ENCODE measurements around the gene DNM1L.
A peak's percentile ranks its signal among the peaks of the same experiment; 100 is the strongest.
"Not testable (repeated sequence)": the region's sequence is repeated elsewhere in the genome, so short reads cannot be mapped to it uniquely, and the experiment has no call there.

DNM1L gene

DNA sequence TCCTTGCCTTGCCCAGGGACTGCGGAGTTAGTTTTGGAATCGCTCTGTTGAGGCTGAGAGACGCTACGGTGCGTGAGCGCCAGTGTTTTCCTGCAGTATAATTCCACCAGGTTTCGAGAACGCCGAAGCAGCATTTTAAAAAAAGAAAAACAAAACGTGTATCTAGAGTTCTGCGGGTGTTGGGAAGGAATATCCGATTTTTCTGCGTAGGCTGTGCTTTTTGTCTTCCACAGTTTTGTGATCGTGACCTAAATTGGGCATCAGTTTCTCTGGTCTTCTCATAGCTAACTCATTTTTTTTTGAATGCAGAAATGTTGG is 778 bp downstream of the DNM1L start:
- FAIRE-seq (no peak), DNase-seq (ENCODE audit: insufficient read length, low spot score) (no peak)
- no peak for TF ChIP-seq POLR2A (IDR thresholded peaks at IDR 0.05; ENCODE audit: low read depth, low read length)

DNA sequence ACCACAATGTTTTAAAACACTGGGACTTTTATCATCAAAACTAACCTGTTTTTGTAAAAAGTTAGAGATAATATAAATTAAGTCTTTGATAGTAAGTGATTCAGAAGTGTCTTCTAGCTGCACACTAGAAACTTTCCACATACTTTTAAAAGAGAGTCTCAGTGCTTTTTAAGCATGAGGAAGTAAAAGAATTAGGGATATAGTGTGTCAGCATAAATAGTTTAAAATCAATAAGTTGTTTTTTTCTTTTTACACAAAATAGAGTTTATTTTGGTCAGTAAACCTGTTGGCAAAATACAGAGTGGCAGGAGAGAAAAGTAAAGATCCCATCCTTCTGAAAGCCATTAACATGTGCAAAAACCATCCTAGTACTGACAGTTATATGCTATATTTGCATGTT is 1.7 kb downstream of the DNM1L start:
- DNase-seq (ENCODE audit: insufficient read length, low spot score) (no peak), FAIRE-seq (no peak)
- no peak for TF ChIP-seq POLR2A (IDR thresholded peaks at IDR 0.05; ENCODE audit: low read depth, low read length)

DNA sequence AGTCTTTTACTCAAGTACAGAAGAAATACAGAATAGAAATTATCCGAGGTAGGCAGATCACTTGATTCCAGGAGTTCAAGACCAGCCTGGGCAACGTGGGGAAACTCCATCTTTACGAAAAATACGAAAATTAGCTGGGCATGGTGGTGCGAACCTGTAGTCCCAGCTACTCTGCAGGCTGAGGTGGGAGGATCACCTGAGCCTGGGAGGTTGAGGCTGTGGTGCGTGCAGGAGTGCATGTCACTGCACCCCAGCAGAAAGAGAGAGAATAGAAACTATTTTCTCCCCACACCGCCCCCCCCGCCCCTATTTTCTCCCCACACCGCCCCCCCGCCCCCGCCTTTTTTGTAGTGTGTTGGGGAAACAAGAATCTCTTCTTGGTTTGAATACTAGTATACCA is 2.2 kb downstream of the DNM1L start:
- no peak for TF ChIP-seq POLR2A (IDR thresholded peaks at IDR 0.05; ENCODE audit: low read depth, low read length)
- FAIRE-seq = no peak

DNA sequence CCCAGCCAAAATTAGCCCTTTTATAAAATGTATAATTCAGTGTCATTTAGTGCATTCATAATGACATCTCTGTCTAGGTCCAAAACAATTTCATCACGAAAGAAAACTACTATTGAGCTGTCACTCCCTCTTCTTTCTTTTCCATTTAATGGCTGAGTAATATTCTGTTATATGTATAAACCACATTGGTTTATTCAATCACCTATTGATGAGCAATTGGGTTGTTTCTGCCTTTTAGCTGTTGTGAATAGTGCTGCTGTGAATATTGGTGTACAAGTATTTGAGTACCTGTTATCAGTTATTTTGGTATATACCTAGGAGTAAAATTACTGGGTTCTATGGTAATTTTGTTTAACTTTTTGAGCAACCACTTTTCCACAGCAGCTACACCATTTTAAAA is 7.2 kb downstream of the DNM1L start:
- no peak for FAIRE-seq
- TF ChIP-seq POLR2A (IDR thresholded peaks at IDR 0.05; ENCODE audit: low read depth, low read length) = no peak

More for the DNA sequence above, 2.2 kb downstream of the DNM1L start:
- DNase-seq (ENCODE audit: insufficient read length, low spot score) = no peak

DNA sequence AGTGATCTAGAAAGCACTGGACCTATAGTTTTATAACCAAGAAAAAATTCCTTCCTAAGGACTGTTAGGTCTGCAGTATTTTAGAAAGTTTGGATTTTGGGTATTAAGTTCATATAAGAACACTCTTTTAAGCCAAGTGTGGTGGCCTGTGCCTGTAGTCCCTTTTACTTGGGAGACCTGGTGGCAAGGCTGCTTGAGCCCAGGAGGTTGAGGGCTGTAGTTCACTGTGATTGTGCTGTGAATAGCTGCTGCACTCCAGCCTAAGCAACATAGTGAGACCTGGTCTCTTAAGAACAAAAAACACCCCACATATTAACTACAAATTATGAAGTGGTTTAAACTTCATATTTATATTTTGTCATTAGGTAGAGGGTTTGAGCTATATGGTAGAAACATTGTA is 9.7 kb downstream of the DNM1L start:
- TF ChIP-seq POLR2A (IDR thresholded peaks at IDR 0.05; ENCODE audit: low read depth, low read length) = no peak
- no peak for DNase-seq (ENCODE audit: insufficient read length, low spot score)
- FAIRE-seq = no peak

More for the DNA sequence above, 7.2 kb downstream of the DNM1L start:
- no peak for DNase-seq (ENCODE audit: insufficient read length, low spot score)

DNA sequence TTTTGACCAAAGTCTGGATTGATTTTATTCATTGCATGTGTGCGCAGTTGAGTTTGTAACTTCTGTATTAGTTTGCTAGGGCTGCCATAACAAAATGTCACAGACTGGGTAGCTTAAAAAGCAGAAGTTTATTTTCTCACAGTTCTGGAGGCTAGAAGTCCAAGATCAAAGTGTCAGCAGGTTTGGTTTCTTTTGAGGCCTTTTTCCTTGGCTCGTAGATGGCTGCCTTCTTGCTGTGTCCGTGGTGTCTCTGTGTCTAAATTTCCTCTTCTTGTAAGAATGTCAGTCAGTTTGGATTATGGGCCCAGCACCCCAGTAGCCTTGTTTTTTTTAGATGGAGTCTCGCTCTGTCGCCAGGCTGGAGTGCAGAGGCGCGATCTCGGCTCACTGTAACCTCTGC is 11.8 kb downstream of the DNM1L start:
- DNase-seq (ENCODE audit: insufficient read length, low spot score) (no peak), FAIRE-seq (no peak)
- TF ChIP-seq POLR2A (IDR thresholded peaks at IDR 0.05; ENCODE audit: low read depth, low read length) = no peak

DNA sequence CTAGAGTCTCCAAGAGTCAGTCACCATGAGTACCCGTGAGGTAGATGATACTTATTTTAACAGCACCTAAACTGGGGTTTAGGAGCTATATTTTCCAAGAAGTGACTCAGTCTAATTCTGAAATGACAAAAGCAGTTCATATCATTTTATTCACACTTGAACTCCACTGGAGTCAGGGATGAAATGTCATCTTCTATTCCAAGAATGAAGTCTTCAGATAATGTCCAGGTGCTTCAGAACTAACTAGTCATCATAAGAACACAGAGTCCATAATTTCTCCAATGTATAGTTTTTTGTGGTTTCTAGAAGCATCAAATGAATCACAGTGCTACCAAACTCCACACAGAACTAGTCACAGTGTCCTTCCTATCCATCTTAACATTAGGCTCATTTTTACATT is 13.3 kb downstream of the DNM1L start:
- FAIRE-seq = no peak
- no peak for TF ChIP-seq POLR2A (IDR thresholded peaks at IDR 0.05; ENCODE audit: low read depth, low read length)

DNA sequence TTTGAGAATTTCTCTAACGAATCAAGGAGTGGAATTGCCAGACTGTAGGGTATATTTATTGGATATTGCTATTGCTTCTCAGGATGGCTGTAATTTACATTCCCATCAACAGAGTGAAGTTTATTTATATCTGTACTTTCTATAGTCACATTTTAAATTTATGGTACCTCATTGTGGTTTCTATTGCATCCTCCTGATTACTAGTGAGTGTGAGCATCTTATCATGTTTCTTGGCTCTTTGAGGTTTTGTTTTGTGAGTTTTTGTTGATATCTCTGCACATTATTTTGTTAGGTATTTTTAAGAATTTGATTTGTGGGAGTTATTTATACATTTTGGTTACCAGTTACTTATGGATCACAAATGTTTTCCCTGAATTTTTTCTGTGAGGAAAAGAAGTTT is 13.9 kb downstream of the DNM1L start:
- no peak for TF ChIP-seq POLR2A (IDR thresholded peaks at IDR 0.05; ENCODE audit: low read depth, low read length)
- peak; percentile 50 for FAIRE-seq
- DNase-seq (ENCODE audit: insufficient read length, low spot score) = no peak

More for the DNA sequence above, 13.3 kb downstream of the DNM1L start:
- no peak for DNase-seq (ENCODE audit: insufficient read length, low spot score)

DNA sequence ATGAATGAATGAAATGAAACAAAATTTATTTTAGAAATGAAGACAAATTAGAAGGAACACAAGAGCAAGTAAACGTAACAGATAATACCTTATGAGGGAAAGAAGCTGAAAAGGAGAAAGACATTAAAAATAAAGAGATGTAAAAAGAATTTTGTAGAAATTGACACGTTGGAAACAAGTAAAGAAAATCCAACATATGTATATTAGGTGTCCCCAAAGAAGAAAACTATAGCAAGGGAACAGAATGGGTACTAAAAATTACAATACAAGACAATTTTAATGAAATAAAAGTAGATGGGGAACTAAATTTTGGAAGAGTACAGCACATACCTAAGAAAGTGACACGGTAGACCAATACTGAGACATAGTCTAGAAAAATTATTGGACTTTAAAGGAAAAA is 16.7 kb downstream of the DNM1L start:
- FAIRE-seq = no peak
- no peak for DNase-seq (ENCODE audit: insufficient read length, low spot score)
- TF ChIP-seq POLR2A (IDR thresholded peaks at IDR 0.05; ENCODE audit: low read depth, low read length) = no peak

DNA sequence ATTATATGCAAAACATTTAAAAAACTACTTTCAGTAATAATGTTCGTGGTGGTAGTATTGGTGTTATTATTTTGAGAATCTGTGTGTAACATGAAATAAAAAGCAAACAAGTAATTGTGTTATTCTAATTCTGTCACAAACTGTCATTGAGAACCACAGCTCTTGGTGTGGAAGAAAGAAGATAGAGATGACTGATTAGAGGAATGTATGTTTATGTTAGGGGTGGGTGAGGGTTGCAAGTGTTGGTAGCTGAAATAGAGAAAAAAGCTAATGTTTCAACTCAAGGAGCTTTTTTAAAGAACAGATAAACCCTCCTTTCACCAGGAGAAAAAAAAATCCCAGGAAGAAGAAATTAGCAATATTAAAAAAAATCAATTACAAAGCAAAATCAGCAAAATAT is 18.3 kb downstream of the DNM1L start:
- no peak for TF ChIP-seq POLR2A (IDR thresholded peaks at IDR 0.05; ENCODE audit: low read depth, low read length)
- DNase-seq (ENCODE audit: insufficient read length, low spot score) = no peak
- FAIRE-seq = no peak

DNA sequence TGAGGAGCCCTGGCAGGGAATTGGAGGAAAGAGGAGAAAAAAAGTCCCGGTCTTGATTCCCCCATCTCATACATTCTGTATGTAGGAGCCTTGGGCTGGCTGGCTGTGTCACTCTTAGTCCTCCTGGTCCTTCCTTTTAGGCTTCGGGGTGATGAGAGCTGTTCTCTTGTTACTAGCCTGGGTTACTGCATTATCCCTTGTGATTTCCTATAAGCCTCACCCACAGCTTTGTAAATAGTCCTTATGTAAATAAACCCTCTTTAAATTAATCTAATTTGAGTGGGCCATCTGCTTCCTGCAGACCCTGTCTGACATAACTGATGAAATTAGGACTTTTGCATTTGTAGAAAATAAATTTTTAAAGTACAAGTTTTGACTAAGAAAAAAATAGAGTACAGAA is 19.2 kb downstream of the DNM1L start:
- no peak for FAIRE-seq
- TF ChIP-seq POLR2A (IDR thresholded peaks at IDR 0.05; ENCODE audit: low read depth, low read length) = no peak
- DNase-seq (ENCODE audit: insufficient read length, low spot score) = no peak

DNA sequence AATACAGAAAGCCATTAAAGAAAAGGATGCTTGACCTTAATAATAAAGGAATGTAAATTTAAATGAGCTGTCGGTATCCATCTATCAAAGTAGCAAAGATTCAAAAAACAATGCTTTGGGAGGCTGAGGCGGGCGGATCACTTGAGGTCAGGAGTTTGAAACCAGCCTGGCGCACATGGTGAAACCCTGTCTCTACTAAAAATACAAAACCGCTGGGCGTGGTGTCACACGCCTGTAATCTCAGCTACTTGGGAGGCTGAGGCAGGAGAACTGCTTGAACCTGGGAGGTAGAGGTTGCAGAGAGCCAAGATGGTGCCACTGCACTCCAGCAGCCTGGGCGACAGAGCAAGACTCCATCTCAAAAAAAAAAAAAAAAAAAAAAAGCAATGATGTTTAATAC is 20.3 kb downstream of the DNM1L start:
- not testable (repeated sequence) for FAIRE-seq; DNase-seq (ENCODE audit: insufficient read length, low spot score)

DNA sequence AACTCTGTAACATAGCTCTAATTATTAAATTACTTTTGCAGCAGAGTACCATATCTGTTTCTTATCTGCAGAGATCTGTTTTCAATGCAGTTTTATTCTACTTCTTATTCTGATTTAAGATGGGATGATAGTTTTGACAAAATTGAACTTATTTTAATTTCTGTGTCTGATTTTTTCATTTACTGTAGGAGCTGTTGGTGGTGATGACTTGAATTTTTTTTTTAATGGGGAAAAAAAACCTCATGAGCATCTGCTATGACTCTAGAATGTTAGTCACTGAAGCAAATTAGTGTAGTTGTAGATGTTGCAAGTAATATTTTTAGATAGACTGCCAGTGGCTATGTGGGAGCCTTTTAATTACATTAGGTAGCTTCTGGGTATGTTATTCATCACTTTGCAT is 23.4 kb downstream of the DNM1L start:
- DNase-seq (ENCODE audit: insufficient read length, low spot score) (no peak), FAIRE-seq (no peak)
- no peak for TF ChIP-seq POLR2A (IDR thresholded peaks at IDR 0.05; ENCODE audit: low read depth, low read length)

DNA sequence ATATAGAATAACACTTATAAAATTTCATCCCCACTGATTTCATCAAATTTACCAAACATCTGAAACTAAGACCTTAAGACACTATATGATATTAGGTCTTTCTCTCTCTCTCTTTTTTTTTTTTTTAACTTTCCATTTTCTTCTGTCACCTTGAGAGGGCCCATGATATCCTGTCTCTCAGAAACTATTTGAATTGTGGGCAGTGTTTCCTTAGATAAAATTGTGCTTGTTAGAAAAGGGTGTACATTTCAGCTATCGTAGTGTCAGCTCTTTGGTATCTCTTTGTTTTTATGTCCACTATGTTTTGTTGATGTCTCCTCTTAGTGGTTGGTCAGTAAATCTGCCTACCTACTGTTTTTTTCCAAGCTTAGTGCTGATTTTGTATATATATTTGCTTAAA is 23.8 kb downstream of the DNM1L start:
- FAIRE-seq = no peak
- TF ChIP-seq POLR2A (IDR thresholded peaks at IDR 0.05; ENCODE audit: low read depth, low read length) = no peak
- no peak for DNase-seq (ENCODE audit: insufficient read length, low spot score)

DNA sequence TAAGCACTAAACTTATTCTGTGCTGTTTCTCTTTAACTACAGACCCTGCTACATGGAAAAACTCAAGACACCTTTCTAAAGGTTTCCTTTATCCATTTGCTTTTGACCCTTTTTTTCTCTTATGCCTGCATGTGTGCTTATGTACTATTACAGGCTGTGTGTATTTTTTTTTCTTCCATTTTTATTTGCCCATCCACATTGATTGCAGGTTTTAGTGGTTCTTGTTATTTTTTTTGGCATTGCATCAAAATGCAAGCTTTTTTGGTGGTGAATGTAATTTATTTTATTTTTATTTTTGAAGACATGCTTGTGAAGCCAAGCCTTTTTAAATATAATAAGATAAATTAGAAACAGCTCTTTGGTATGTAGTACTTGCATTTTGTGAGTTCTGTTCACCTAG is 26.7 kb downstream of the DNM1L start:
- TF ChIP-seq POLR2A (IDR thresholded peaks at IDR 0.05; ENCODE audit: low read depth, low read length) = no peak
- FAIRE-seq = no peak
- no peak for DNase-seq (ENCODE audit: insufficient read length, low spot score)

DNA sequence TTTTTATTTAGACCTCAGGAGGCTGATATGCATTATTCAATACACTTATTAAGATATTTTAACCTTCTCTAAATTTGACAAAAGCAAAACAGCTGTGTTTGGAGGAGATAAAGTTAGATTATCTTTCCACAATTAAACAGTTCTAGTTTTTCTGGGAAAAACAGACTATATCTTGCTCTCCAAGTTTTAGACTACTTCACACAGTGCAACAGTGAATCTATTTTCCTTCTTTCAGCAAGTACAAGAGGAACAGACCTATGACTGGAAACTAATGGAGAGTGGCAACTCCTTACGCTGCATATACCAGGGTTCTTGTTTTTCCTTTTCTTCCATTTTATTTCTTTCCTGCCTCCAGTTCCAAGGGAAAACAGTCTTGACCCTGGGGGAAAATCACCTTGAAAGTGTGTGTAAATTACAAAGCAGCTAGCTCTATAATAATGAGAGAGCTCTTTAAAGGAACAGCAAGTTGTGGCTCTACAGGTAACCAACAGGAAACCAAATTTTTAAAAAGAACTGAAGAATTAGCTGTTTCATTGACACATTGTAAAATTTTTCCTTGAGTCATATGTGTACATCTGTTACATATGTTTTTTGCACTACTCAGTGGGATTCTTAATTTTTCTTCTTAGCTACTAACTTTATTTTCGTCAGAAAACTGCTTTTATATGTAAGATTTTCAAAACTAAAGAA is 27.4 kb downstream of the DNM1L start:
- no peak for DNase-seq (ENCODE audit: insufficient read length, low spot score)
- TF ChIP-seq POLR2A (IDR thresholded peaks at IDR 0.05; ENCODE audit: low read depth, low read length) = no peak
- no peak for FAIRE-seq
